ENCODE measurements around the gene TPK1.

Gene TPK1

GRCh38 chr7:144826208-144826607 lies 9.6 kb downstream of the TPK1 start:
- Histone ChIP-seq H3K36me3 (ENCODE audit: control insufficient read depth, insufficient read depth, low read length) (no peaks in the 10 kb centered on the region), H3K4me1 (ENCODE audit: control insufficient read depth, insufficient read depth, low read length, poor library complexity, severe bottlenecking) (peaks cover 22% of the 10 kb centered on the region), H3K9me3 (ENCODE audit: control insufficient read depth, low read length) (no peaks in the 10 kb centered on the region), H3K4me3 (ENCODE audit: insufficient read depth, low read depth, low read length, poor library complexity, severe bottlenecking) (no peak overlapping the region), H3K27ac (ENCODE audit: insufficient read depth, low read length, poor library complexity, severe bottlenecking) (no peak overlapping the region), H3K27me3 (replicated peaks; ENCODE audit: control insufficient read depth, insufficient read depth, low read length, poor library complexity, severe bottlenecking) (no peaks in the 10 kb centered on the region)
- DNase-seq: no peak

GRCh38 chr7:144824360-144824759 lies 11.5 kb downstream of the TPK1 start:
- Histone ChIP-seq H3K36me3 (ENCODE audit: control insufficient read depth, insufficient read depth, low read length) (no peaks in the 10 kb centered on the region), H3K27me3 (replicated peaks; ENCODE audit: control insufficient read depth, insufficient read depth, low read length, poor library complexity, severe bottlenecking) (no peaks in the 10 kb centered on the region), H3K9me3 (ENCODE audit: control insufficient read depth, low read length) (no peaks in the 10 kb centered on the region), H3K4me3 (ENCODE audit: insufficient read depth, low read depth, low read length, poor library complexity, severe bottlenecking) (no peak overlapping the region), H3K4me1 (ENCODE audit: control insufficient read depth, insufficient read depth, low read length, poor library complexity, severe bottlenecking) (peaks cover 33% of the 10 kb centered on the region), H3K27ac (ENCODE audit: insufficient read depth, low read length, poor library complexity, severe bottlenecking) (no peak overlapping the region)
- no peak for DNase-seq

GRCh38 chr7:144822223-144822622 lies 13.6 kb downstream of the TPK1 start:
- peaks cover 45% of the 10 kb centered on the region for H3K4me1 ChIP-seq (ENCODE audit: control insufficient read depth, insufficient read depth, low read length, poor library complexity, severe bottlenecking)
- no peaks in the 10 kb centered on the region for H3K9me3 ChIP-seq (ENCODE audit: control insufficient read depth, low read length)
- no peaks in the 10 kb centered on the region for H3K27me3 ChIP-seq (replicated peaks; ENCODE audit: control insufficient read depth, insufficient read depth, low read length, poor library complexity, severe bottlenecking)
- no peaks in the 10 kb centered on the region for H3K36me3 ChIP-seq (ENCODE audit: control insufficient read depth, insufficient read depth, low read length)
- no peak overlapping the region for H3K27ac ChIP-seq (ENCODE audit: insufficient read depth, low read length, poor library complexity, severe bottlenecking)
- H3K4me3 ChIP-seq (ENCODE audit: insufficient read depth, low read depth, low read length, poor library complexity, severe bottlenecking): no peak overlapping the region
- no peak for DNase-seq

GRCh38 chr7:144821067-144821466 lies 14.8 kb downstream of the TPK1 start:
- DNase-seq: no peak
- Histone ChIP-seq H3K9me3 (ENCODE audit: control insufficient read depth, low read length) (no peaks in the 10 kb centered on the region), H3K4me3 (ENCODE audit: insufficient read depth, low read depth, low read length, poor library complexity, severe bottlenecking) (no peak overlapping the region), H3K27me3 (replicated peaks; ENCODE audit: control insufficient read depth, insufficient read depth, low read length, poor library complexity, severe bottlenecking) (no peaks in the 10 kb centered on the region), H3K4me1 (ENCODE audit: control insufficient read depth, insufficient read depth, low read length, poor library complexity, severe bottlenecking) (peaks cover 45% of the 10 kb centered on the region), H3K27ac (ENCODE audit: insufficient read depth, low read length, poor library complexity, severe bottlenecking) (no peak overlapping the region), H3K36me3 (ENCODE audit: control insufficient read depth, insufficient read depth, low read length) (no peaks in the 10 kb centered on the region)

GRCh38 chr7:144820552-144820951 lies 15.3 kb downstream of the TPK1 start:
- Histone ChIP-seq H3K4me3 (ENCODE audit: insufficient read depth, low read depth, low read length, poor library complexity, severe bottlenecking) (no peak overlapping the region), H3K27me3 (replicated peaks; ENCODE audit: control insufficient read depth, insufficient read depth, low read length, poor library complexity, severe bottlenecking) (no peaks in the 10 kb centered on the region), H3K27ac (ENCODE audit: insufficient read depth, low read length, poor library complexity, severe bottlenecking) (no peak overlapping the region), H3K4me1 (ENCODE audit: control insufficient read depth, insufficient read depth, low read length, poor library complexity, severe bottlenecking) (peaks cover 45% of the 10 kb centered on the region), H3K9me3 (ENCODE audit: control insufficient read depth, low read length) (no peaks in the 10 kb centered on the region), H3K36me3 (ENCODE audit: control insufficient read depth, insufficient read depth, low read length) (no peaks in the 10 kb centered on the region)
- no peak for DNase-seq

- Histone ChIP-seq H3K4me3 (ENCODE audit: insufficient read depth, low read depth, low read length, poor library complexity, severe bottlenecking) (no peak overlapping the region), H3K36me3 (ENCODE audit: control insufficient read depth, insufficient read depth, low read length) (no peaks in the 10 kb centered on the region), H3K27me3 (replicated peaks; ENCODE audit: control insufficient read depth, insufficient read depth, low read length, poor library complexity, severe bottlenecking) (no peaks in the 10 kb centered on the region), H3K27ac (ENCODE audit: insufficient read depth, low read length, poor library complexity, severe bottlenecking) (no peak overlapping the region), H3K4me1 (ENCODE audit: control insufficient read depth, insufficient read depth, low read length, poor library complexity, severe bottlenecking) (peaks cover 45% of the 10 kb centered on the region), H3K9me3 (ENCODE audit: control insufficient read depth, low read length) (no peaks in the 10 kb centered on the region)
- DNase-seq: no peak
Measured at GRCh38 chr7:144819566-144819965, 16.3 kb downstream of the TPK1 start.

- peak; percentile 43 to 59 (median 49) for DNase-seq
- no peaks in the 10 kb centered on the region for H3K9me3 ChIP-seq (ENCODE audit: control insufficient read depth, low read length)
- no peaks in the 10 kb centered on the region for H3K36me3 ChIP-seq (ENCODE audit: control insufficient read depth, insufficient read depth, low read length)
- no peaks in the 10 kb centered on the region for H3K27me3 ChIP-seq (replicated peaks; ENCODE audit: control insufficient read depth, insufficient read depth, low read length, poor library complexity, severe bottlenecking)
- H3K4me3 ChIP-seq (ENCODE audit: insufficient read depth, low read depth, low read length, poor library complexity, severe bottlenecking): no peak overlapping the region
- peaks cover 48% of the 10 kb centered on the region for H3K4me1 ChIP-seq (ENCODE audit: control insufficient read depth, insufficient read depth, low read length, poor library complexity, severe bottlenecking)
- H3K27ac ChIP-seq (ENCODE audit: insufficient read depth, low read length, poor library complexity, severe bottlenecking): peak overlapping the region; percentile 69
Measured at GRCh38 chr7:144818511-144818910, 17.3 kb downstream of the TPK1 start.

GRCh38 chr7:144817001-144817400 lies 18.9 kb downstream of the TPK1 start:
- Histone ChIP-seq H3K4me3 (ENCODE audit: insufficient read depth, low read depth, low read length, poor library complexity, severe bottlenecking) (no peak overlapping the region), H3K27ac (ENCODE audit: insufficient read depth, low read length, poor library complexity, severe bottlenecking) (no peak overlapping the region), H3K4me1 (ENCODE audit: control insufficient read depth, insufficient read depth, low read length, poor library complexity, severe bottlenecking) (peaks cover 47% of the 10 kb centered on the region), H3K36me3 (ENCODE audit: control insufficient read depth, insufficient read depth, low read length) (no peaks in the 10 kb centered on the region), H3K9me3 (ENCODE audit: control insufficient read depth, low read length) (no peaks in the 10 kb centered on the region), H3K27me3 (replicated peaks; ENCODE audit: control insufficient read depth, insufficient read depth, low read length, poor library complexity, severe bottlenecking) (no peaks in the 10 kb centered on the region)
- DNase-seq: no peak

- H3K4me1 ChIP-seq (ENCODE audit: control insufficient read depth, insufficient read depth, low read length, poor library complexity, severe bottlenecking): peaks cover 25% of the 10 kb centered on the region
- H3K27ac ChIP-seq (ENCODE audit: insufficient read depth, low read length, poor library complexity, severe bottlenecking): no peak overlapping the region
- H3K36me3 ChIP-seq (ENCODE audit: control insufficient read depth, insufficient read depth, low read length): no peaks in the 10 kb centered on the region
- no peak overlapping the region for H3K4me3 ChIP-seq (ENCODE audit: insufficient read depth, low read depth, low read length, poor library complexity, severe bottlenecking)
- H3K9me3 ChIP-seq (ENCODE audit: control insufficient read depth, low read length): no peaks in the 10 kb centered on the region
- H3K27me3 ChIP-seq (replicated peaks; ENCODE audit: control insufficient read depth, insufficient read depth, low read length, poor library complexity, severe bottlenecking): no peaks in the 10 kb centered on the region
- DNase-seq: no peak
Measured at GRCh38 chr7:144814299-144814698, 21.6 kb downstream of the TPK1 start.

- peak in 2 of 3 donors; percentile 27 to 31 for DNase-seq
- Histone ChIP-seq H3K4me1 (ENCODE audit: control insufficient read depth, insufficient read depth, low read length, poor library complexity, severe bottlenecking) (peaks cover 23% of the 10 kb centered on the region), H3K27ac (ENCODE audit: insufficient read depth, low read length, poor library complexity, severe bottlenecking) (peak overlapping the region; percentile 61), H3K4me3 (ENCODE audit: insufficient read depth, low read depth, low read length, poor library complexity, severe bottlenecking) (peak overlapping the region; percentile 30), H3K36me3 (ENCODE audit: control insufficient read depth, insufficient read depth, low read length) (no peaks in the 10 kb centered on the region), H3K27me3 (replicated peaks; ENCODE audit: control insufficient read depth, insufficient read depth, low read length, poor library complexity, severe bottlenecking) (no peaks in the 10 kb centered on the region), H3K9me3 (ENCODE audit: control insufficient read depth, low read length) (no peaks in the 10 kb centered on the region)
Measured at GRCh38 chr7:144812379-144813283, 23.2 kb downstream of the TPK1 start.
